Measurements from ENCODE around the gene CXADR.

CXADR gene

GRCh38 chr21:17542371-17543011 lies 29.6 kb downstream of the CXADR start:
- DNase-seq: no peak

DNA sequence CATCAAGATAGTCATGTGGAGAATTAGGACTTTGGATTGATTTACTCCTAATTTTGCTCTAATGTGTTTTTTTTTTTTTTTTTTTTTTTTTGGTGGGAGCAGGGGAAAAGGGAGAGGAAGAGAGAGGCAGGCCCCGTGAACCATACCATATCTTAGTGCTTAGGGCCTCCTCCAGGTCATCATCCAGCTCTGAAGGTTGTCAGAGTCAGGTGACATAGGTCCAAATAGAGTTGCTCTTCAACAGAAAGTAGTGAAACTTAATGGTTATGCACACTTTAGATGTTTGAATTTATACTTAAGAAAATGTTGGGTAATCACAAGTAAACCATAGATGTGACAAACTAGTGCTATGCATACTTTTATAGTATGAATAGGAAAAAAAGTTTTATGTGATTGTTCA lies 32.2 kb downstream of the CXADR start:
- DNase-seq: no peak

- DNase-seq: no peak
Observed at GRCh38 chr21:17548262-17548661, 35.4 kb downstream of the CXADR start.

GRCh38 chr21:17550671-17551308 lies 37.9 kb downstream of the CXADR start:
- no peak for DNase-seq

GRCh38 chr21:17552410-17552809 lies 39.6 kb downstream of the CXADR start:
- DNase-seq: no peak

DNA sequence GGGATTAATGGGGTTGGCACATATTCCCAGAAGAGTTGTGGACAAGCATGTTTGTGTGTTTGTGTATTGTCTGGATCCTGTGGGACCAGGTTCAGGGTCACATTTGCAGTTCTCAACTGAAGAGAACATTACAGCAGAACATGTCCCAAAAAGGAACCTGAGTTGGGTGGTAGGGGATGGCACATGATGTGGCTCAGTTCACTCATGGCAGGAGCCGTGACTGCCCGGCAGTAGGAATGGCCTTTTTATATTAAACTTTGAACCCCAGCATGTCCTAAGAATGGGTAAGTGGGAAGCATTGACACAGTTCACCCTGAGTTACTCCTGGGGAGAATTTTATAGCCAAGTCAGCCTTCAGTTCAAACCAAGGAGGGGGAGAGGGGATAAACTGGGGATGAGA lies 41.3 kb downstream of the CXADR start:
- no peak for DNase-seq

DNA sequence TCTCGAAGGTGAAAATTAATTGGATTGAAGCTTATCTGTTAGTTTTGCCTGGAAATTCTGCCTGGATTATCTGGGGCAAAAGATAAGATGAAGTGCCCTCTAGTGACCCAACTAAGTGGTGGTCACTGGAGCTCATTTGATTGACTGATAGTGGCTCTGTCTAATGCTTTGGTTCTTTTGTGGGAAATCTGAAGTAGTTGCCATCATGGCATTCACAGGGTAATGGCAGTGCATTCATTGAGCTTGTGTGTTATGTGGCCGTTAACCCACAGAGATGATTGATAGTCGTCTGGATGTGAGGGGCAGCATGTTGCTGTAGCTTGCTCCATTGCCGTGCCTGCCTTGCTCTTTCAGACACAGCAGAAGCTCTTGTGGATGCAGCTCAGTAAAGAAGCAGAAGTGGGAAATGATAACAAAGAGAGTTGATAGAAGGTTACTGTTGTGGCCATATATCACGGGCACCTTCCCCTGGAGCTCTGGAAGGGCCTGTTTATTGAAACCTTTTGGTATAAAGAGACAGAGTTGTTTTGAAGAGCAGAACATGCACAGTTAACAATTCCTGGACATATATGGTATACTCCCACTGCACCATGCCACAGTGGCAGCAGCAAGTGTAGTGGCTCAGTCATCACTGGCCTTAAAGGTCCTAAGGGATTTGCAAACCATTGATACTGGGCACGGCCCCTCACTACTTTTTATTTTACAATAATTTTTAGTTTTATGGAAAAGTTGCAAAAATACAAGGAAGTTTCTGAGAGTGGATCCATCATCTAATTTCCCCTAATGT lies 42.0 kb downstream of the CXADR start:
- peak; percentile 30 for DNase-seq

DNA sequence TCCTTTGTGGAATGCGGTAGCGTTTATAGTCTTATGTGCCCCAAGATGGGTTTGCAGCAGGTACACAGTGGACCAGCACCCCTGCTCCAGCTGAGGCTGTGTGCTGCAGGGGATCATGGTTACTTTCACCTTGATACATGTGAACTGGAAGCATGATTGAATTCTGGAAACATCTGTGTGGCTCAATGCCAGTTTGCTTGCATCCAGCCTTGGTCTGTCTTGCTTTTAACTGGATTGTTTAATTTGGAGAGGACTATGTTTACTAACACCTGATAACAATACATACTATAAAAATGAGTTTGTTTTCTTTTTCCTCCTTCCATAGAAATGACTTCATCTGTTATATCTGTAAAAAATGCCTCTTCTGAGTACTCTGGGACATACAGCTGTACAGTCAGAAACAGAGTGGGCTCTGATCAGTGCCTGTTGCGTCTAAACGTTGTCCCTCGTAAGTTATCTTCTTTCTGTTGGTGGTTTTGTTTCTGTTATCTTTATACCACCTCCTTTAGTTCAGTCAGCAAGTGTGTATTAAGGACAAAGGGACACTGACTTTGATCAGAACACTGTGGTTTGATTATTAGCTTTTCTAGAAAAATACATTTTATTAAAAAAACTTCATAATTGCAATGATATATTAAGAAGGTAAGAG lies 47.7 kb downstream of the CXADR start:
- DNase-seq: no peak

GRCh38 chr21:17570786-17571185 lies 57.9 kb downstream of the CXADR start:
- DNase-seq: no peak

DNA sequence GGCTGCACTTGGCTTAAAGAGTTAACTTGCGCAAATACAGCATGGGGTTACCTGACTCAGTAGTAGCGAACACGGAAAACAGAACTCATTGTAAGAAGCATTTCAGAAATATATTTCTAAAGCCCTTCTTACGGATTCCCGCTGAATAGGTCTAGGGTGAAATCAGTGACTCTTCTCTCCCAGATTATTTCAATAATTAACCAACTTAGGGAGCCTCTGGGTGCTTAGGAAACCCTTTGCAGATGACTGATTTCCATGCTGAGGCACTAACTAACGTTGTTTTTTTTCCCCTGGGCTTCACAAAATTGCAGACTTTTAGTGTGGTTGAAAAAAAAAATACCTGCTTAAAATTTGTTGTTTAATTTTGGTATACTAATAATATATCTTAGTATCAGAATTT lies 59.6 kb downstream of the CXADR start:
- no peak for DNase-seq

- DNase-seq: no peak
Observed at GRCh38 chr21:17575076-17575475, 62.2 kb downstream of the CXADR start.

DNA sequence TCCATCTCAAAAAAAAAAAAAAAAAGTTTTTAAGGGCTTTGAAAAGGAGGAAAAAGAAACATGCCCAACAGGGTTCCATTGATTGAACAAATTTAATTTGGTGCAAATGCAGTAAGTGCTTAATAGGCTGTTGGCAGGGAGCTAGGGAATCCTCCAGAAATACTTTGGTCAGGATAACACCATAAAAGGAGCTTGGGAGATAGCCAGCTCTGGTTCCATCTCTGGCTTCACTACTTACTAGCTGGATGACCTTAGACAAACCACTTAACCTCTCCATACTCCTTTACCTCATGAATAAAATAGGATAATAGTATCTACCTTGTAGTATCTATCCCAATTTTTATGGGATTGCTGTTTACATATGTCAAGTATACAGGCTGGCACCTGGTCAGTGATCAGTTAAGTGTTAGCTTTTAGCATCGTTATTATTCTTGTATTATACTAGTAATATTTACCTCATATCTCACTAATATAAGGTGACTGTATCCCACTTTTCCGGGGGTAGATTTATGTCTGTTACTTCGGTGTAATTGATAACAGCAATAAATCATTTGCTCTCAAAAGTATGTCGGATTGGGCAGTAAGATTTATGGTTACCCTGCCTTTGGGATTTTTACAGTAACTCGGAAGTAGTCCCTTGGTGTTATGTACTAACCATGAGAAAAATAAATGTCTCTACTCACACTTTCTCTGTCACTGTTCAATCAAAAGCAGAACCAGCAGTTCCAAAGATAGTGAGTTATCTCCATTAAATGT lies 63.4 kb downstream of the CXADR start:
- DNase-seq: peak; percentile 84

GRCh38 chr21:17577701-17578100 lies 64.9 kb downstream of the CXADR start:
- no peak for DNase-seq

DNA sequence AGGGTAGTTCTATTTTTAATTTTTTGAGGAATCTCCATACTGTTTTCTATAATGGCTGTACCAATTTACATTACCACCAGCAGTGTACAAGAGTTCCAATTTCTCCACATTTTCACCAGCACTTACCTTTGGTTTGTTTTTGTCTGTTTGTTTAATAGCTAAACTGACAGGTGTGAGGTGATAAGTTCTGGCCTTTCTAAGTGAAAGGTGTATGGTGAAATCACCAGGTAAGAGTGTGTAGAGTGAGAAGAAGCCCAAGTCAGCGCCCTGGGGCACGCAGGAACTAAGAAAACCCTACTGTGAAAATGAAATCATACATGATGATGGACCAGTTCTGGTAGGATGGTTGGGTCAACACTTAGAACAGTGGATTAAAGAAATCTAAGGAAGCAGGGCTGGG lies 65.3 kb downstream of the CXADR start:
- peak; percentile 79 for DNase-seq

DNA sequence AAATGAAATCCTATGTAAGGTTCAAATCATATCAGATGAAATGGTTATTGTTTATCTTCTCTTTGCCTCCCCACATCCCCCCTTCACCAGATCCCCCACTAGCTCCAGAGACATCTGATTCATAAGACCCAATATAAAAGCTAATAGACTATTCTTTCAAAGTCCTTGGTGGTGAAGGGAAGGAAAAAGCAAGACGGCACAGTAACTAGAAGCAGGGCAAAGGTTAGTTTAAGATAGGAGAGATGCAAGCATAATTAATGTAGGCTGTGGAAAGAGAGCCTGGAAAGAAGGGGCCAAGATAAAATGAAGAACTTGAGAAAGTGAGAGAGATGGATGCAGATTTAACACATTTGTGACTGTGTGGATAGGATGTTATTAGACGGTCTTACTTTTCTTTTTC lies 66.0 kb downstream of the CXADR start:
- no peak for DNase-seq

GRCh38 chr21:17580319-17580718 lies 67.5 kb downstream of the CXADR start:
- no peak for DNase-seq

- DNase-seq: no peak
Observed at GRCh38 chr21:17583898-17584297, 71.1 kb downstream of the CXADR start.

GRCh38 chr21:17585875-17586450 lies 73.1 kb downstream of the CXADR start:
- DNase-seq: peak; percentile 76

GRCh38 chr21:17590430-17590829 lies 77.6 kb downstream of the CXADR start:
- DNase-seq: no peak

- no peak for DNase-seq
Observed at GRCh38 chr21:17597680-17598079, 84.8 kb downstream of the CXADR start.

GRCh38 chr21:17598437-17598836 lies 85.6 kb downstream of the CXADR start:
- DNase-seq: no peak

- DNase-seq: peak; percentile 27
Observed at GRCh38 chr21:17602874-17603273, 90.0 kb downstream of the CXADR start.

GRCh38 chr21:17607684-17608083 lies 94.8 kb downstream of the CXADR start:
- peak; percentile 61 for DNase-seq
